Ovary (tissue), 9 donors: ENCODE results near the gene GMFB. TPM values are rescaled to one million over a fixed set of nuclear protein-coding genes. Genes with fewer than 3 reads are reported as not detected.
A peak's percentile ranks its signal among the peaks of the same experiment; 100 is the strongest.

Experiments used
- DNase-seq, 5 donors: peaks; one replicate each; pipeline ENCODE4 v3.0.0-alpha.2; 2019 to 2020
- H3K27ac ChIP-seq, 2 donors: fragments of 200-600 bp; one replicate each; pipeline versions ENCODE4 v1.5.1 to v1.8.0; 2019 to 2022
- H3K27me3 ChIP-seq: fragments of 200-600 bp; one replicate; pipeline ENCODE4 v1.8.0; 2022
- H3K36me3 ChIP-seq: fragments of 200-600 bp; sonication (generic); one replicate; pipeline ENCODE4 v1.5.1; 2019
- H3K4me1 ChIP-seq: one replicate; pipeline ENCODE4 v1.8.1; 2013; ENCODE audit warnings: mild to moderate bottlenecking, moderate library complexity; ENCODE audit not compliant: insufficient read depth
- H3K4me3 ChIP-seq: fragments of 200-600 bp; sonication (generic); one replicate; pipeline ENCODE4 v1.5.1; 2017
- H3K9me3 ChIP-seq, 2 donors: fragments of 200-600 bp in 1 of 2; sonication (generic) in 1 of 2; one replicate each; pipeline versions ENCODE4 v1.5.1 to v1.8.1; 2013 to 2019; ENCODE audit warnings: mild to moderate bottlenecking in 1 of 2, moderate library complexity in 1 of 2
- CTCF ChIP-seq, 3 donors: fragments of 450-650 bp in 2 of 3; fragments of 200-600 bp in 1 of 3; IDR thresholded peaks; one replicate each; pipeline versions ENCODE4 v1.5.1 to v1.8.0; 2016 to 2022; ENCODE audit warnings: antibody characterized with exemption in 3 of 3, mild to moderate bottlenecking in 1 of 3
- EP300 ChIP-seq: sonication (generic); formaldehyde crosslinking; IDR thresholded peaks from one replicate; pipeline ENCODE4 v1.6.1; 2017; ENCODE audit warnings: antibody characterized with exemption
- POLR2A ChIP-seq: fragments of 450-650 bp; IDR thresholded peaks from one replicate; pipeline ENCODE4 v1.6.1; 2017; ENCODE audit warnings: antibody characterized with exemption, mild to moderate bottlenecking, moderate library complexity
- WGBS, 3 donors: extraction: QIAGEN DNeasy Blood & Tissue Kit in 1 of 3; methylation state at CpG; one replicate each; pipeline versions ENCODE4 v1.1.5 to v1.1.7; 2013 to 2017; 5-methylcytosine and 5-hydroxymethylcytosine counted together
- intact Hi-C, 4 donors: fragments of 100-400 bp; cut with DNase I; formaldehyde crosslinking; loops; one replicate each; pipeline versions ENCODE4 v1.11.0 to v1.15.1; 2022 to 2023
- polyA plus RNA-seq, 2 donors: library from polyadenylated mRNA; stranded (reverse); fragments of 200-250 nt in 1 of 2; fragments of 350-450 nt in 1 of 2; fragmentation: Illumina TruSeq in 1 of 2; extraction: RNeasy Lipid Tissue Mini Kit (QIAGEN cat#74804) in 1 of 2; gene quantifications; one replicate each; pipeline ENCODE4 v1.2.3, GENCODE V29; 2013 to 2014
- total RNA-seq, 7 donors: library from RNA; depleted of rRNA in 2 of 7; stranded (reverse); fragments of >200 nt in 2 of 7; fragmentation: NEBNext Ultra II Directional in 3 of 7; extraction: Animal tissue kit (Norgen Biotek cat#: 25700) in 3 of 7; gene quantifications; one replicate each; pipeline versions ENCODE4 v1.1.0 to v1.2.4, GENCODE V29; 2016 to 2023
- donor health status: DM: no; HTN: no; CAD: no; lungs with moderate emphysema.
- donor health status: DM: no; HTN: no; CAD: no.
- donor health status: Bipolar disorder and iron deficiency.
- donor health status: DM: yes; HTN: yes; CAD: no.
- donor health status: DM: no; HTN: no; CAD: no.
- donor health status: DM: yes; HTN: yes; CAD: no.

GMFB gene
- total and polyA plus RNA-seq, 9 donors, result 14.1 to 65.5 (median 30.0) TPM

- intact Hi-C loops, result no loop called here
- Histone ChIP-seq H3K9me3 (no peaks in the 10 kb centered on the region), H3K36me3 (no peaks in the 10 kb centered on the region), H3K4me1 (peaks cover 9% of the 10 kb centered on the region), H3K27ac (no peak overlapping the region), H3K27me3 (no peaks in the 10 kb centered on the region), H3K4me3 (peak overlapping the region; percentile 93)
- no peak for DNase-seq
- TF ChIP-seq POLR2A (no peak), CTCF (IDR thresholded peaks at IDR 0.05) (no peak)
- WGBS, 3 donors, result 19 to 20% (median 19%) methylated on average over 4 of the region's 4 CpGs
Observed at GRCh38 chr14:54487771-54488170, 1.0 kb downstream of the GMFB start.

DNA sequence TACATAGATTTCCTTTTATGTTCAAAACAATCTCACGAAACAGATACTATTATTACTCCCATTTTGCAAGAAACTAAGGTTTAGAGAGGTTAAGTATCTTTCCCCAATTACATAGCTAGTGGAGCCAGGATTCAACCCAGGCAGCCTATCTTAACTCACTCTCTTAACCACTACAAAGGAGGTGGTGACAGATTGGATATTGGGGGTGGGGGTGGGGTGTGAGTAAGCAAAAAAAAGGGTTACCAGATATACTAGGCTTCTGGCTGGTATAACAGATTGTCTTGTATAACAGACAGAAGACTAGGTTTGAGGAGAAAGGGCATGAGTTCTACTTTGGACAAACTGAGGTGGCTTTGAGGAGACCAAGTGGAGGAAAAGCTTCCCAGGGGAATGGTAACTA, 2.1 kb downstream of the GMFB start:
- peaks cover 9% of the 10 kb centered on the region for H3K4me1 ChIP-seq

GRCh38 chr14:54483846-54484245, 4.9 kb downstream of the GMFB start:
- DNase-seq, result no peak
- no peaks in the 10 kb centered on the region for H3K36me3 ChIP-seq
- TF ChIP-seq CTCF (IDR thresholded peaks at IDR 0.05), result no peak
- no peak for TF ChIP-seq POLR2A
- TF ChIP-seq EP300, result no peak
- H3K4me1 ChIP-seq, result peaks cover 9% of the 10 kb centered on the region
- H3K9me3 ChIP-seq, result no peaks in the 10 kb centered on the region
- no peak overlapping the region for H3K27ac ChIP-seq
- intact Hi-C loops, result no loop called here
- H3K27me3 ChIP-seq, result no peaks in the 10 kb centered on the region
- no peak overlapping the region for H3K4me3 ChIP-seq

More for the DNA sequence above, 2.1 kb downstream of the GMFB start:
- no peak for DNase-seq
- WGBS, 3 donors, result 91 to 97% (median 95%) methylated on average over 1 of the region's 1 CpG
- intact Hi-C loops, result no loop called here
- H3K36me3 ChIP-seq, result no peaks in the 10 kb centered on the region
- no peak overlapping the region for H3K4me3 ChIP-seq
- H3K27ac ChIP-seq, result no peak overlapping the region
- H3K9me3 ChIP-seq, result no peaks in the 10 kb centered on the region
- TF ChIP-seq CTCF (IDR thresholded peaks at IDR 0.05) (no peak), POLR2A (no peak), EP300 (no peak)
- H3K27me3 ChIP-seq, result no peaks in the 10 kb centered on the region

DNA sequence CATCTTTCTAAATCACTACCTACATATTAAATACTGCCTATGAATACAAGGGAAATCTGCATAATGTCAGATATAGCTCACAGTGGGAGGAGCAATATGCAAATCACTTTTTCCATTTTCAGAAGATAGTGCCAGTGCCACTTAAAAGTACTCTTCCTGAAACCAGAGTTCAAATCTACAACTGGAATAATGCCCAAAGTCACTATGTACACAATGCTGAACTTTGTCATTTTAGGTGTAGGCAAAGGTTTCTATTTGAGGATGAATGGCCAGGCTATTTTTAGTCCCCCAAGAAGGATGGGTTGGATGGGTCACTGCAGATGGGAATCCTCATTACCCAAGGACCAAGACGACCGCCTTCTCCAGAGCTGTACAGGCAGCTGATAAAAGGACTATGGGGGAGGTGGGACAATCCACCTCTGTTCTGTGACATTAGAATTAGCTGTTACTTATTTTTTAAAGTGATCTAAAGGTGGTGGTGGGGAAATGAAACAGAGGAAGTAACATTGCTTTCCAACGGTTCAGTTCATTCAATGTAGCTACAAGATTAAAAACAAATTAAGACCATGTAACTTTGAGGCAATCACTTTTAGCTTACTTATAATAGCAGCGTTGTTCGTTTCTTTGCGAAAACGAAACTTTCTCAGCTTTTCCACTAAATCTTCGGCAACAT, 5.6 kb downstream of the GMFB start:
- Histone ChIP-seq H3K27me3 (no peaks in the 10 kb centered on the region), H3K4me1 (peaks cover 9% of the 10 kb centered on the region), H3K27ac (no peak overlapping the region), H3K9me3 (no peaks in the 10 kb centered on the region), H3K36me3 (no peaks in the 10 kb centered on the region), H3K4me3 (no peak overlapping the region)
- WGBS, 3 donors, result 83 to 85% (median 84%) methylated on average over 8 of the region's 8 CpGs
- no peak for DNase-seq
- TF ChIP-seq EP300, result no peak
- no peak for TF ChIP-seq POLR2A
- TF ChIP-seq CTCF (IDR thresholded peaks at IDR 0.05), result no peak
- intact Hi-C loops, result no loop called here
